Astrocyte (in vitro differentiated cells and primary cell): ENCODE measurements around the gene DDX25.

Experiments
- CTCF ChIP-seq: IDR thresholded peaks from 2 replicates; pipeline ENCODE4 v1.5.1; 2011; ENCODE audit warnings: low read depth, mild to moderate bottlenecking, inconsistent platforms, low read length, moderate library complexity; ENCODE audit not compliant: insufficient read depth
- EZH2 ChIP-seq: IDR thresholded peaks from 2 replicates; pipeline ENCODE4 v1.6.1; 2012; ENCODE audit warnings: mild to moderate bottlenecking, low read length, inconsistent platforms; ENCODE audit not compliant: insufficient read depth

DNA sequence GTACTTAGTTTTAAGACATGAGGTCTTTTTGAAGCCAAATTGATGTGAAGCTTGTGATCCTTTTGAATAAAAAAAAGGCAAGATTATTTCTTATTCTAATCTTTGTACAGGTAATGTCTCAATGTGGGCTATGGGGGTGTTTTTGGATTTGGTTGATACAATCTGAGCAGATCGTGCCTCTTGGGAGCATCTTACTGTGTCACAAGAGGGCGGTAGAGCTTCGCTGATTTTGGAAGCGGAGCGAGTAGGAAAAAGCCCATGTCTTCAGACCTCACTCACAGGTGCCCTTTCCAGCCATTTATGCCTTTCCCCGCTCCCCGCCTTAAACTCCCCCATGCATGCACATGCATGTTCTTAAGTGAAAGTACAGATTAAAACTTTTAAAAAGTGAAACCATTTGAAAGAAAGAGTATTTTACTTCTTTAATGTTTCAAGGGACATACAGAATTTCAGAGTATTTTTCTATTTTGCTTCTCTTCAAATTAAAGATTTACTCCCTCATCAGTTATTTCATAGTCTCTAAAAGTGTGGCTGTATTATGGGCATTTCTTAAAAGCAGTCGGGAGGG lies 18.8 kb downstream of the DDX25 start:
- TF ChIP-seq CTCF, result peak; percentile 81
- no peak for TF ChIP-seq EZH2
